Neural cell (in vitro differentiated cells): Measurements from ENCODE around the gene BMP8B.

Experiments used
- CTCF ChIP-seq: fragments of 450-650 bp; IDR thresholded peaks from 2 replicates; pipeline ENCODE4 v1.5.1; 2014; ENCODE audit warnings: antibody characterized with exemption, mild to moderate bottlenecking, moderate library complexity; ENCODE audit not compliant: poor library complexity, severe bottlenecking
- EP300 ChIP-seq: fragments of 450-650 bp; conservative IDR thresholded peaks from 2 replicates; pipeline ENCODE4 v1.6.1; 2014; ENCODE audit warnings: antibody characterized with exemption, mild to moderate bottlenecking, moderate library complexity; ENCODE audit not compliant: poor library complexity, severe bottlenecking
- EZH2 ChIP-seq: fragments of 200-600, 300-800 bp; shearing (Covaris generic), sonication (generic); IDR thresholded peaks from 2 replicates; pipeline ENCODE4 v1.6.1; 2014; ENCODE audit warnings: antibody characterized with exemption, low read length, borderline replicate concordance, mild to moderate bottlenecking; ENCODE audit not compliant: insufficient read depth, poor library complexity, severe bottlenecking
- POLR2AphosphoS5 ChIP-seq: IDR thresholded peaks from 2 replicates; pipeline ENCODE4 v1.6.1; 2012
- RAD21 ChIP-seq: fragments of 450-650 bp; conservative IDR thresholded peaks from 2 replicates; pipeline ENCODE4 v1.6.1; 2014; ENCODE audit warnings: antibody characterized with exemption, mild to moderate bottlenecking, moderate library complexity
- REST ChIP-seq: IDR thresholded peaks from 2 replicates; pipeline ENCODE4 v1.6.1; 2012; ENCODE audit warnings: borderline replicate concordance
- SMC3 ChIP-seq: fragments of 450-650 bp; conservative IDR thresholded peaks from 2 replicates; pipeline ENCODE4 v1.6.1; 2014; ENCODE audit warnings: antibody characterized with exemption, mild to moderate bottlenecking, moderate library complexity; ENCODE audit not compliant: poor library complexity
- TAF1 ChIP-seq: IDR thresholded peaks from 2 replicates; pipeline ENCODE4 v1.6.1; 2012; ENCODE audit warnings: low read depth

GRCh38 chr1:39802496-39803260, 14.0 kb upstream of the BMP8B start:
- TF ChIP-seq CTCF (no peak), RAD21 (no peak), EZH2 (no peak), SMC3 (no peak), POLR2AphosphoS5 (no peak), TAF1 (no peak), EP300 (no peak), REST (no peak)
